ENCODE measurements around the gene ACTR2. TPM values are rescaled to one million over a fixed set of nuclear protein-coding genes. Genes with fewer than 3 reads are reported as not detected.

Gene ACTR2
- total RNA-seq, 4 donors from 2014 or later: 41.5 to 56.9 (median 49.8) TPM

DNA sequence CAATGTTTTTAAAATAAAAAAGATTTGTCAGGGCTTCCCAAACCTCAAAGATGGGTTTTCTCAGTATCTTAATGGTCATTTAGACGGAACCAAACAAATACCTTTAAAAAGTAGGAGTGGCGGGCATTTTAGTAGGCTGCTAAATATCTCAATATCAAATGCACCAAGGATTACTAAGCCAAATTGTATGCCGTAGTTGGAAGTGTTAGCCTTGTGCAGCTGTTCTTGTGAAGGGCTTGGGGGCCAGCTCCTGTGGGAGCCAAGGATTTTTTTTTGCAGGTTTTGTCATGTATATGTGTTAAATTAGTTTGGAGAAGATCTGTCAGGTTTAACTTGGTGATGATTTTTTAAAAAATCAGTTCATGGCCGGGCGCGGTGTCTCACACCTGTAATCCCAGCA is 52.1 kb downstream of the ACTR2 start:
- Histone ChIP-seq H3K36me3 (no peaks in the 10 kb centered on the region), H3K4me1 (peaks cover 11% of the 10 kb centered on the region), H3K9me3 (no peaks in the 10 kb centered on the region), H3K27ac (no peak overlapping the region), H3K4me3 (no peak overlapping the region), H3K27me3 (no peaks in the 10 kb centered on the region)
- TF ChIP-seq EP300 (IDR thresholded peaks at IDR 0.05): no peak
- no peak for TF ChIP-seq POLR2A (IDR thresholded peaks at IDR 0.05)
- TF ChIP-seq, protein P1, sequence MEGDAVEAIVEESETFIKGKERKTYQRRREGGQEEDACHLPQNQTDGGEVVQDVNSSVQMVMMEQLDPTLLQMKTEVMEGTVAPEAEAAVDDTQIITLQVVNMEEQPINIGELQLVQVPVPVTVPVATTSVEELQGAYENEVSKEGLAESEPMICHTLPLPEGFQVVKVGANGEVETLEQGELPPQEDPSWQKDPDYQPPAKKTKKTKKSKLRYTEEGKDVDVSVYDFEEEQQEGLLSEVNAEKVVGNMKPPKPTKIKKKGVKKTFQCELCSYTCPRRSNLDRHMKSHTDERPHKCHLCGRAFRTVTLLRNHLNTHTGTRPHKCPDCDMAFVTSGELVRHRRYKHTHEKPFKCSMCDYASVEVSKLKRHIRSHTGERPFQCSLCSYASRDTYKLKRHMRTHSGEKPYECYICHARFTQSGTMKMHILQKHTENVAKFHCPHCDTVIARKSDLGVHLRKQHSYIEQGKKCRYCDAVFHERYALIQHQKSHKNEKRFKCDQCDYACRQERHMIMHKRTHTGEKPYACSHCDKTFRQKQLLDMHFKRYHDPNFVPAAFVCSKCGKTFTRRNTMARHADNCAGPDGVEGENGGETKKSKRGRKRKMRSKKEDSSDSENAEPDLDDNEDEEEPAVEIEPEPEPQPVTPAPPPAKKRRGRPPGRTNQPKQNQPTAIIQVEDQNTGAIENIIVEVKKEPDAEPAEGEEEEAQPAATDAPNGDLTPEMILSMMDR (IDR thresholded peaks at IDR 0.05): no peak
- no peak for TF ChIP-seq POLR2AphosphoS5 (IDR thresholded peaks at IDR 0.05)
- 92% methylated on average over 6 of the region's 6 CpGs for WGBS
- DNase-seq (ENCODE audit: low spot score in 2 of 2): peak in 1 of 2 donors; percentile 13

DNA sequence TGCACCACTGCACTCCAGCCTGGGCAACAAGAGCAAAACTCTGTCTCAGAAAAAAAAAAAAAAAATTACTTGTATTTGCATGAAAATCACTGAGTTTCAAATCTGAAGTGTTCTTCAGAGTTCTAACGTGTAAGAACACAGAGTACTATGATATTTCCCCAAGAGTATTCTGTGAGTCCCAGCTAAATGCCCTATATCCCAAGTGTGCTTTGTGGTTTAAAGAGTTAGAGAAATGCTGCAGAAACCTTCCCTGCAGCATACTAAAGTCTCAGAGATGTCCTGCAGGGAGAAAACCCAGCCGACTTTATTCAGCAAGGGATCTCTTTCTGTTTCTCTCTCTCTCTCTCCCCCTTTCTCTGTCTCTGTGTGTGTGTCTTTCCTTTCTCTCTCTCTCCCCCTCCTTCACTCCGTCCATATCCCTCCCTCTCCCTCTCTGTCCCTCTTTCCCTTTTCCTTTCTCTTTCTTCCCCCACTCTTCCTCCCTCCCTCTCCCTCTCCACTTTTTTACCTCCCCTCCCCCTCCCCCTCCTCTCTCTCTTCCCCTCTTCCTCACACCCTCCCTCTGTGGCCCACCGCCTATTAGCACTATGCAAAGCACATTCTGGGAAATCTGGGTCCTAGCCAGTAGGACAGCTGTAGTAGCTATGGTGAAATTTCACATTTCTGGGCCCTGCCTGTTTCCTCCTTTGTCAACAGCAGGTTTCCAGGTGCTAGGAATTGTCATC is 54.2 kb downstream of the ACTR2 start:
- no peaks in the 10 kb centered on the region for H3K27me3 ChIP-seq
- no peaks in the 10 kb centered on the region for H3K9me3 ChIP-seq
- H3K36me3 ChIP-seq: no peaks in the 10 kb centered on the region
- H3K4me3 ChIP-seq: no peak overlapping the region
- WGBS: 35% methylated on average over 4 of the region's 4 CpGs
- peaks cover 11% of the 10 kb centered on the region for H3K4me1 ChIP-seq
- TF ChIP-seq, protein P1 (IDR thresholded peaks at IDR 0.05): no peak
- TF ChIP-seq POLR2AphosphoS5 (IDR thresholded peaks at IDR 0.05) (no peak), EP300 (IDR thresholded peaks at IDR 0.05) (no peak), POLR2A (IDR thresholded peaks at IDR 0.05) (no peak)
- no peak overlapping the region for H3K27ac ChIP-seq
- DNase-seq (ENCODE audit: low spot score in 2 of 2): peak in 1 of 2 donors; percentile 16

DNA sequence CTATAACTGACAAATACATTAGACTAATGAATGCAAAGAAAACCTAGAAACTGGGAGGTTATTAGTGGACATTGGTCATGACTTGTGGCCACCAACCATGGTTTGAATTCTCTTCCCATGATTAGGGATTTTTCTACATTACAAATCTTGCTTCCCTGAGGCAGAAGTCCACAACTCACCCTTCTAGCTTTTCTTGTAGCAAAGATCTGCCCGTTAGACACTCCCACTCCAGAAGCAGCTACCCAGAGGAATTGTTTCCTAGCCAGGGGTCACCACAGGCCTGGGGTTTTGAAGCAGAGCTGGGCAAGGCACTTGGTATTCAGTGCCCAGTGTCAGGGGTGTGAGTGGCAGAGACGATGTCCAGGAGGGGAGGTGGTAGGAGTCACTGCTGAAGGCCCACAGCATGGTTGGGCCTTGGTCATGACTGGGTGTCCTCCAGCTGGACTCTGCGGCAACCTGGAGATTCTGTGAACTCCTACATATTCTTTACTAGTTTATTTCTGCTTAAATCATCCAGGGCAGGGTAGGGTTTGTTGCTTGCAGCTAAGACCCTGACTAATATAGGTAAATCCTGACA is 54.9 kb downstream of the ACTR2 start:
- peak in 1 of 2 donors; percentile 49 for DNase-seq (ENCODE audit: low spot score in 2 of 2)
- Histone ChIP-seq H3K4me1 (peaks cover 11% of the 10 kb centered on the region), H3K4me3 (no peak overlapping the region), H3K27ac (no peak overlapping the region), H3K9me3 (no peaks in the 10 kb centered on the region), H3K36me3 (no peaks in the 10 kb centered on the region), H3K27me3 (no peaks in the 10 kb centered on the region)
- TF ChIP-seq, protein P1 (IDR thresholded peaks at IDR 0.05): no peak
- TF ChIP-seq EP300 (IDR thresholded peaks at IDR 0.05) (no peak), POLR2AphosphoS5 (IDR thresholded peaks at IDR 0.05) (no peak), POLR2A (IDR thresholded peaks at IDR 0.05) (no peak)
- 61% methylated on average over 3 of the region's 3 CpGs for WGBS

DNA sequence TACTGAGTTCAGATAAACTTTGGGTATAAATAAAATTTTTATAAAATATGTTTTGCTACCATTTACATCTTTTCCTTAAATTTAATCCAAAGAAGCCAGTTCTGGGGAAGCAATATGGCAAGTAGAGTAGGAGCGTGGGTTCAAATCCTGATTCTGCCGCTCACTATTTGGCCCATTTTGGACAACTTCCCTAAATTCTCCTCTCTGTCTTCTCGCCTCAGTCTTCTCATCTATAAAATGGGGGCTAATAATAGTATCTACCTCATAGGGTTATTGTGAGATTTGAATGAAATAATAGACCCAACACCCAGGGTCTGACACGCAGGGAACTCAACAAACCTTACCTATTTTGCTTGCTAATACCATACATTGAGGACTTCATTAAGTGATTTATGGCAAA is 59.7 kb downstream of the ACTR2 start:
- 96% methylated on average over 4 of the region's 4 CpGs for WGBS
- DNase-seq (ENCODE audit: low spot score in 2 of 2): no peak
- TF ChIP-seq POLR2A (IDR thresholded peaks at IDR 0.05): no peak
- TF ChIP-seq EP300 (IDR thresholded peaks at IDR 0.05): no peak
- TF ChIP-seq POLR2AphosphoS5 (IDR thresholded peaks at IDR 0.05): no peak
- TF ChIP-seq, protein P1 (IDR thresholded peaks at IDR 0.05): no peak
- no peak overlapping the region for H3K4me3 ChIP-seq
- H3K4me1 ChIP-seq: peaks cover 12% of the 10 kb centered on the region
- no peaks in the 10 kb centered on the region for H3K9me3 ChIP-seq
- no peak overlapping the region for H3K27ac ChIP-seq
- no peaks in the 10 kb centered on the region for H3K27me3 ChIP-seq
- no peaks in the 10 kb centered on the region for H3K36me3 ChIP-seq
